ENCODE data around the gene ERI3. TPM values are rescaled to one million over a fixed set of nuclear protein-coding genes. Genes with fewer than 3 reads are reported as not detected.

Gene ERI3
- total and polyA plus RNA-seq, 10 of the 15 experiments (the other 5 are each of a cell fraction or from before 2014, with no cell fraction given) = 20.6 to 90.4 (median 41.2) TPM

GRCh38 chr1:44225761-44226160, 129.3 kb downstream of the ERI3 start:
- Histone ChIP-seq H4K20me1 (ENCODE audit: control insufficient read depth, insufficient read depth) (no peaks in the 10 kb centered on the region), H3K4me1 (ENCODE audit: control insufficient read depth, insufficient read depth, low read length) (peaks cover 4% of the 10 kb centered on the region), H3K27ac (ENCODE audit: control insufficient read depth, insufficient read depth) (no peak overlapping the region), H3K4me2 (ENCODE audit: control insufficient read depth, insufficient read depth) (no peak overlapping the region), H3K4me3 (no peak overlapping the region), H2AFZ (ENCODE audit: control insufficient read depth, low read depth, low read length) (no peak overlapping the region), H3K27me3 (replicated peaks in 1 of 2; ENCODE audit: control insufficient read depth in 2 of 2, insufficient read depth in 2 of 2, low read length in 1 of 2) (no peaks in the 10 kb centered on the region), H3K79me2 (ENCODE audit: control insufficient read depth, insufficient read depth, low read length) (no peaks in the 10 kb centered on the region), H3K36me3 (ENCODE audit: control insufficient read depth in 2 of 2, insufficient read depth in 2 of 2, low read length in 1 of 2) (peaks cover 0 to 6% of the 10 kb centered on the region in 2 experiments; a peak in 3 of 4 replicates), H3K9me3 (replicated peaks; ENCODE audit: control insufficient read depth, insufficient read depth, low read length) (no peaks in the 10 kb centered on the region), H3K9ac (ENCODE audit: control insufficient read depth, insufficient read depth, low read length) (no peak overlapping the region)
- DNase-seq (ENCODE audit: low read depth, low spot score) (no peak), ATAC-seq (no peak), FAIRE-seq (no peak)
- 50% methylated on average over 2 of the region's 2 CpGs for WGBS (ENCODE audit: insufficient coverage, insufficient replicate concordance, low lambda C conversion rate, missing lambda C conversion rate)
- ChIA-PET CTCF (interaction anchor here (1.2 to 3.2 kb wide), 2 partner anchors 8 to 13 kb away, joined by 4 to 20 read pairs; partner anchors contain the start of gene DMAP1), RAD21 (ENCODE audit: unreplicated experiment) (no interaction called here), SMC1A (ENCODE audit: uncharacterized antibody, unreplicated experiment) (interaction anchor here (1.6 to 2.5 kb wide), 2 partner anchors 8 to 13 kb away, joined by 5 to 8 read pairs; partner anchors contain the start of gene DMAP1), POLR2A (no interaction called here)
- BruUV-seq (replicated peaks) = no TSS peak
- in situ Hi-C loops (cut with MboI) = no loop called here
- intact Hi-C loops (cut with micrococcal nuclease; ENCODE audit: unreplicated experiment) = no loop called here
- TF ChIP-seq BMI1 (IDR thresholded peaks at IDR 0.05; ENCODE audit: borderline replicate concordance) (no peak), MLLT1 (IDR thresholded peaks at IDR 0.05) (no peak), BHLHE40 (IDR thresholded peaks at IDR 0.05; ENCODE audit: borderline replicate concordance in 1 of 2, low read depth in 2 of 2, low read length in 1 of 2) (no peak), SREBF1 (IDR thresholded peaks at IDR 0.05; ENCODE audit: low read length) (no peak), SUPT20H (IDR thresholded peaks at IDR 0.05; ENCODE audit: borderline replicate concordance, control insufficient read depth, low read depth, low read length) (no peak), SKIL (IDR thresholded peaks at IDR 0.05; ENCODE audit: low read depth, poor library complexity, severe bottlenecking) (no peak), NR2F1 (conservative IDR thresholded peaks at IDR 0.05) (no peak), ZSCAN29 (IDR thresholded peaks at IDR 0.05) (no peak), BRCA1 (IDR thresholded peaks at IDR 0.05; ENCODE audit: low read depth, low read length) (no peak), TAF1 (IDR thresholded peaks at IDR 0.05; ENCODE audit: borderline replicate concordance, low read depth, low read length) (no peak), ZBTB33 (IDR thresholded peaks at IDR 0.05) (no peak), PAX8 (IDR thresholded peaks at IDR 0.05) (no peak), ZZZ3 (IDR thresholded peaks at IDR 0.05; ENCODE audit: control insufficient read depth, insufficient read length, low read depth) (no peak), PAX5 (IDR thresholded peaks at IDR 0.05; ENCODE audit: borderline replicate concordance, low read depth, low read length) (no peak), HDAC2 (IDR thresholded peaks at IDR 0.05) (no peak), CHD1 (IDR thresholded peaks at IDR 0.05; ENCODE audit: low read depth, low read length) (no peak)

All from GM12878 (cell line).